HepG2 (cell line): ENCODE results near the gene TLE1. TPM values are rescaled to one million over a fixed set of nuclear protein-coding genes. Genes with fewer than 3 reads are reported as not detected.

Experiments used
- BATF2 ChIP-seq: sonication (generic); formaldehyde crosslinking; IDR thresholded peaks from 2 replicates; pipeline ENCODE4 v1.8.0; 2022; ENCODE audit warnings: mild to moderate bottlenecking, missing genetic modification reagents, moderate library complexity
- CBFB ChIP-seq: sonication (generic); formaldehyde crosslinking; IDR thresholded peaks from 2 replicates; pipeline ENCODE4 v1.4.0; 2020; ENCODE audit warnings: missing genetic modification reagents
- CREM ChIP-seq, 2 experiments: sonication (generic) in 1 of 2; formaldehyde crosslinking in 1 of 2; IDR thresholded peaks; 2 replicates each; pipeline versions ENCODE4 v1.4.0 to v1.6.1; 2016 to 2020; ENCODE audit warnings: antibody characterized with exemption in 1 of 2, mild to moderate bottlenecking in 1 of 2, missing genetic modification reagents in 1 of 2
- ETV5 ChIP-seq: IDR thresholded peaks from 2 replicates; pipeline ENCODE4 v1.6.1; 2018; ENCODE audit warnings: missing biosample characterization, missing genetic modification reagents, inconsistent platforms, borderline replicate concordance
- FOXA3 ChIP-seq: IDR thresholded peaks from 2 replicates; pipeline ENCODE4 v1.6.1; 2016; ENCODE audit warnings: missing genetic modification reagents, missing compliant biosample characterization
- FOXO1 ChIP-seq: sonication (generic); formaldehyde crosslinking; IDR thresholded peaks from 2 replicates; pipeline ENCODE4 v1.4.0; 2020; ENCODE audit warnings: missing genetic modification reagents
- GMEB1 ChIP-seq: sonication (generic); formaldehyde crosslinking; IDR thresholded peaks from 2 replicates; pipeline ENCODE4 v1.5.1; 2020; ENCODE audit warnings: missing genetic modification reagents, mild to moderate bottlenecking, borderline replicate concordance
- HHEX ChIP-seq: IDR thresholded peaks from 2 replicates; pipeline ENCODE4 v1.6.1; 2016; ENCODE audit warnings: control low read depth
- IKZF5 ChIP-seq: IDR thresholded peaks from 2 replicates; pipeline ENCODE4 v1.6.1; 2018; ENCODE audit warnings: missing genetic modification reagents, mild to moderate bottlenecking, missing compliant biosample characterization
- KMT2A ChIP-seq: sonication (generic); formaldehyde crosslinking; IDR thresholded peaks from 2 replicates; pipeline ENCODE4 v1.4.0; 2020; ENCODE audit warnings: missing genetic modification reagents
- MAFK ChIP-seq, 2 experiments: IDR thresholded peaks in 1 of 2; conservative IDR thresholded peaks in 1 of 2; 2 replicates each; pipeline ENCODE4 v1.6.1; 2011; ENCODE audit warnings: improper control_type of control experiment in 2 of 2, low read length in 2 of 2
- POGZ ChIP-seq: sonication (generic); formaldehyde crosslinking; IDR thresholded peaks from 2 replicates; pipeline ENCODE4 v1.4.0; 2020; ENCODE audit warnings: mild to moderate bottlenecking, missing genetic modification reagents
- TAF15 ChIP-seq: fragments of 200-400 bp; formaldehyde crosslinking; IDR thresholded peaks from one replicate; pipeline ENCODE4 v1.6.1; 2018; ENCODE audit warnings: mild to moderate bottlenecking, low read depth, low read length; ENCODE audit not compliant: poor library complexity, severe bottlenecking
- TFAP4 ChIP-seq: sonication (generic); IDR thresholded peaks from 2 replicates; pipeline ENCODE4 v1.6.1; 2016; ENCODE audit warnings: low read depth, borderline replicate concordance
- THAP11 ChIP-seq: IDR thresholded peaks from 2 replicates; pipeline ENCODE4 v1.6.1; 2016; ENCODE audit warnings: missing biosample characterization, missing genetic modification reagents
- TOPORS ChIP-seq: sonication (generic); formaldehyde crosslinking; IDR thresholded peaks from 2 replicates; pipeline ENCODE4 v1.8.0; 2023; ENCODE audit warnings: mild to moderate bottlenecking, missing genetic modification reagents
- ZBTB44 ChIP-seq: sonication (generic); formaldehyde crosslinking; IDR thresholded peaks from 2 replicates; pipeline ENCODE4 v1.4.0; 2020; ENCODE audit warnings: missing genetic modification reagents
- ZNF207 ChIP-seq: fragments of 450-650 bp; IDR thresholded peaks from 2 replicates; pipeline ENCODE4 v1.6.1; 2016; ENCODE audit warnings: antibody characterized with exemption, borderline replicate concordance
- ZNF367 ChIP-seq: sonication (generic); formaldehyde crosslinking; IDR thresholded peaks from 2 replicates; pipeline ENCODE4 v1.4.0; 2020; ENCODE audit warnings: missing genetic modification reagents, borderline replicate concordance
- ZNF562 ChIP-seq: sonication (generic); formaldehyde crosslinking; IDR thresholded peaks from 2 replicates; pipeline ENCODE4 v1.8.0; 2022; ENCODE audit warnings: missing genetic modification reagents, borderline replicate concordance
- ZNF782 ChIP-seq: sonication (generic); formaldehyde crosslinking; IDR thresholded peaks from 2 replicates; pipeline ENCODE4 v1.4.0; 2020; ENCODE audit warnings: missing genetic modification reagents, mild to moderate bottlenecking, borderline replicate concordance
- ZNF792 ChIP-seq: IDR thresholded peaks from 2 replicates; pipeline ENCODE4 v1.6.1; 2016
- ZNF83 ChIP-seq: sonication (generic); formaldehyde crosslinking; IDR thresholded peaks from 2 replicates; pipeline ENCODE4 v1.4.0; 2020; ENCODE audit warnings: missing genetic modification reagents, mild to moderate bottlenecking, borderline replicate concordance
- polyA plus RNA-seq, 8 experiments: library from polyadenylated mRNA; depleted of rRNA in 3 of 8; stranded (reverse) in 7 of 8; unstranded in 1 of 8; fragments of >200 nt; fragmentation: Illumina TruSeq in 4 of 8; extraction: Trizol in 4 of 8; gene quantifications; 2 replicates each; pipeline versions ENCODE4 v1.2.1 to v1.2.3, GENCODE V29; 2011 to 2016; ENCODE audit warnings: low read depth in 4 of 8, missing spikeins in 1 of 8, mixed read lengths in 1 of 8; ENCODE audit not compliant: insufficient read depth in 1 of 8
- total RNA-seq, 5 experiments: library from RNA; depleted of rRNA; stranded (reverse); fragments of >200 nt; fragmentation: Illumina TruSeq; extraction: Trizol; gene quantifications; 2 replicates each; pipeline ENCODE4 v1.2.3, GENCODE V29; 2016; ENCODE audit warnings: low read depth in 1 of 5

Gene TLE1
- total and polyA plus RNA-seq, 2 of the 13 experiments (the other 11 are each of a cell fraction or from before 2014, with no cell fraction given): 35.9 to 109 TPM

GRCh38 chr9:81609782-81610739, 79.3 kb downstream of the TLE1 start (continued):
- TF ChIP-seq TAF15 (no peak), POGZ (CRISPR knock-in tag) (peak; percentile 75), CREM (IDR thresholded peaks at IDR 0.05) (peak; percentile 90), CREM (CRISPR knock-in tag; IDR thresholded peaks at IDR 0.05) (no peak), MAFK (conservative IDR thresholded peaks at IDR 0.05 in 1 of 2, IDR thresholded peaks at IDR 0.05 in 1 of 2; ENCODE audit: low read length in 2 of 2) (peak; percentile 76 to 85), ZNF562 (CRISPR knock-in tag) (no peak), ZNF367 (CRISPR knock-in tag) (no peak), ZNF207 (no peak), THAP11 (CRISPR knock-in tag) (peak; percentile 62; the same call in 1 of the 2 replicates), ETV5 (peak; percentile 90), CBFB (peak; percentile 79; the same call in 1 of the 2 replicates), FOXO1 (peak; percentile 94), ZBTB44 (CRISPR knock-in tag) (no peak), KMT2A (CRISPR knock-in tag) (peak; percentile 44; the same call in 1 of the 2 replicates), TOPORS (peak; percentile 64; the same call in 1 of the 2 replicates), ZNF83 (CRISPR knock-in tag) (no peak), TFAP4 (peak; percentile 52; the same call in 1 of the 2 replicates), IKZF5 (peak; percentile 78; the same call in 1 of the 2 replicates), GMEB1 (CRISPR knock-in tag) (peak; percentile 44; the same call in 1 of the 2 replicates), BATF2 (no peak), ZNF792 (peak; percentile 54), FOXA3 (CRISPR knock-in tag) (peak; percentile 99), ZNF782 (CRISPR knock-in tag) (no peak), HHEX (CRISPR knock-in tag) (peak; percentile 51)
